Cardiac fibroblast (primary cell): ENCODE measurements around the gene ALDH1A3.

Experiments
- DNase-seq, 2 donors: peaks; one replicate each; pipeline versions ENCODE4 v3.0.0 to v3.0.0-alpha.2; 2010; ENCODE audit warnings: low read depth in 2 of 2
- H3K4me3 ChIP-seq, 2 donors: replicated peaks in 1 of 2; 1 replicate in 1 of 2; 2 replicates in 1 of 2; pipeline ENCODE4 v1.5.1; 2011; ENCODE audit warnings: low read depth in 2 of 2, low read length in 2 of 2, mild to moderate bottlenecking in 2 of 2, moderate library complexity in 1 of 2
- CTCF ChIP-seq: IDR thresholded peaks from one replicate; pipeline ENCODE4 v1.5.1; 2011; ENCODE audit warnings: low read depth, mild to moderate bottlenecking, low read length, inconsistent platforms

Gene ALDH1A3

GRCh38 chr15:100879464-100880138 is at the start of gene ALDH1A3:
ALDH1A3 (plus strand) TSS chr15:100879831; CDS start chr15:100879908, 77 bp downstream.
- H3K4me3 ChIP-seq: peak within 1 kb of the TSS; percentile 55 to 63
- DNase-seq: peak; percentile 42 to 74
- no peak for TF ChIP-seq CTCF

- DNase-seq: no peak
- TF ChIP-seq CTCF: no peak
- no peak overlapping the region for H3K4me3 ChIP-seq
Measured at GRCh38 chr15:100831467-100831866, 48.2 kb upstream of the ALDH1A3 start.

GRCh38 chr15:100832149-100832942 is 47.3 kb upstream of the ALDH1A3 start:
- no peak for TF ChIP-seq CTCF
- no peak overlapping the region for H3K4me3 ChIP-seq
- no peak for DNase-seq

DNA sequence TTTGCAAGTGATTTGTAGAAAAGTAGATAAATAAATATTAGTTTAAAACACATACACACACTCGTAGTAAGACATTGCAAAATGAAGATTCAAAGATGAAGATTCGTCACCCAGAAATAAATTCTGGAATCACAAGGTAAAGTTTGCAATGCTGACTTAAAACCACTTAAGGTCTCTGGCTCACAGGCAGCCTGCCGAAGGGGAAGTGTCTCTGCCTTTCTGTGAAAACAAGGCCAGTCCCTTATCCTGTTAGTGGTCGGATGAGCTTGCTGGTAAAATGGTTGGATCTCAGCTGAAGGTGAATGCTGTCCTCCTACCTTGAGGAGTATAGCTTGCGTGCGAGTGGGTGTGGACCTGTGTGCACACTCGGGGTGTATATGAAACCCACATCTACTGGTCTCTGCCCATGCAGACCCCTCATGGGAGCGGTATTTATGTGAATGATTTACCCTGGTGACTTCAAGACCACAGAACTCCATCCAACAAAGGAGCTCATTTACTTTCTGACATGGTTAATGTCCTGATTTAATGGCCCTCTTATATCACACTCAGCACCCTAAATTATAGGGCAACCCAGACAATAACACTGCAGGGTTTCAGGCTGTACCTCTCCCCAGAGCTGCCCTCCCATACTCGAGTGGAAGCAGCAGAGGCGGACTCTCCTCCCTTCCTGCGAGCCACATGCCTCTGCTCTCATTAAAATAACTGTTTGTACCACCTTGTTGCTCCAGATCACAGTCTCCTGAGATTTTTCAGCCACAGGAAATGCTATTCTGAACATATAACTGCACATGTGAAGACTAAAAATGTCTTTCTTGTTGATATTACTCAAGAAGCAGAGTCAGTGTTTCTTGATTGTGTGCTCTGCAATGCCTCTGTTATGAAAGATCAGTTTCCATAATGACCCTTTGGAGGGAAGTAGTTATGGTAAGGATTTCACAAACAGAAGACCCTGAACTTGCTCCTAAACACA is 45.9 kb upstream of the ALDH1A3 start:
- no peak overlapping the region for H3K4me3 ChIP-seq
- no peak for DNase-seq
- TF ChIP-seq CTCF: no peak

DNA sequence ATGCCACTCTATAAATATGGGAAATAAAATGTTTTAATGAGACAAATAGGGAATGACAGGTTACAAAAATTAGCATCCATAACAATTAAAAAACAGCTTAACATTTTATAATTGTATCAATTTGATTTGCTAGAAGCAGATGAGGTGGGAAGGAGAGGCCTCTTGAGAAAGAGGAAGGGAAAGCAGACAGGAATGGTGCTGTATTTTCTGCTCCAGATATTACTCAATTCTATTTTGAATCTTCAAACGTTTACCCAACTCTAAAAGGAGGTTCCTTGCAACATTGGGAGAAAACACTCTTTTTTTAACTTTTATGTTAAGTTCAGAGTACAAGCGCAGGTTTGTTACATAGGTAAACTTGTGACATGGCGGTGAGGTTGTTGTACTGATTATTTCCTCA is 44.9 kb upstream of the ALDH1A3 start:
- H3K4me3 ChIP-seq: no peak overlapping the region
- no peak for DNase-seq
- no peak for TF ChIP-seq CTCF

- no peak for TF ChIP-seq CTCF
- DNase-seq: peak in 1 of 2 donors; percentile 27
- H3K4me3 ChIP-seq: no peak overlapping the region
Measured at GRCh38 chr15:100835636-100836035, 44.0 kb upstream of the ALDH1A3 start.
